Activated CD4-positive, alpha-beta T cell treated with anti-CD3 and anti-CD28 coated beads, Interleukin-2, amount 10 ng/mL, durations not matched to agents 24 days and 14 days (primary cell): ENCODE data around the gene FAM222A. TPM values are rescaled to one million over a fixed set of nuclear protein-coding genes. Genes with fewer than 3 reads are reported as not detected.

Source experiments
- DNase-seq: peaks from one replicate; pipeline ENCODE4 v3.0.0; 2022
- H3K27ac Mint-ChIP-seq: one replicate; pipeline ENCODE4 v1.8.0; 2022; ENCODE audit warnings: mild to moderate bottlenecking, mixed read lengths
- H3K27me3 Mint-ChIP-seq: one replicate; pipeline ENCODE4 v1.8.0; 2022; ENCODE audit warnings: mixed read lengths
- H3K36me3 Mint-ChIP-seq: one replicate; pipeline ENCODE4 v1.8.0; 2022; ENCODE audit warnings: low read depth, mild to moderate bottlenecking, mixed read lengths
- H3K4me1 Mint-ChIP-seq: one replicate; pipeline ENCODE4 v1.8.0; 2021; ENCODE audit warnings: mixed read lengths
- H3K4me3 Mint-ChIP-seq: one replicate; pipeline ENCODE4 v1.8.0; 2022; ENCODE audit warnings: mild to moderate bottlenecking, moderate library complexity, mixed read lengths
- H3K9me3 Mint-ChIP-seq: one replicate; pipeline ENCODE4 v1.8.0; 2021; ENCODE audit warnings: mixed read lengths
- intact Hi-C: fragments of 100-400 bp; cut with micrococcal nuclease; formaldehyde crosslinking; loops from one replicate; pipeline ENCODE4 v1.15.1; 2023
- total RNA-seq: library from RNA; stranded (reverse); gene quantifications from 2 replicates; pipeline ENCODE4 v1.2.3, GENCODE V29; 2022

The FAM222A gene
- total RNA-seq, 1 donor from 2014 or later, result 1.3 TPM

- intact Hi-C loops, result no loop called here
- Mint-ChIP-seq H3K36me3 (no peaks in the 10 kb centered on the region), H3K9me3 (no peaks in the 10 kb centered on the region), H3K27ac (no peak overlapping the region), H3K4me1 (no peaks in the 10 kb centered on the region), H3K27me3 (peaks cover 26% of the 10 kb centered on the region), H3K4me3 (no peak overlapping the region)
- DNase-seq, result no peak
These were observed 24.0 kb downstream of the FAM222A start for GRCh38 chr12:109737631-109738030.

DNA sequence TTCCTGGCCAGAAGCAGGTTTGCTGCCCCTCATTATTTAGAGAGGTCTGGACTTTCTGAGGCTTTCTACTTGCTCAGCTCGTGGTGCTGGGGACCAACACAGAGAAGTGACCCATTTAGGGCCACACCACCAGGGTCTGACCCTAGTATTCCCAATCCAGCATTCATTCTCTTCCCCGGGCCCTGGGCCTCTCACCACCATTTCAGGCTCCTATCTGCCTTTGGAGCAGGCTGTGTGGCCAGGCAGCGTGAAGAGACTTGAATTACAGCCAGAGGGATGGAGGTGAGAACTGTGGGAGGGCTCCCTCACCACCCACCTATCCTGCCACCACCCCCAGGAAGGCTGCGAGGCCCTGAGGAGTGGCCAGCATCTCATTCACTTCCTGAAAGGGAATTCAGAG lies 24.6 kb downstream of the FAM222A start:
- Mint-ChIP-seq H3K4me1 (no peaks in the 10 kb centered on the region), H3K27me3 (peaks cover 23% of the 10 kb centered on the region), H3K9me3 (no peaks in the 10 kb centered on the region), H3K36me3 (no peaks in the 10 kb centered on the region), H3K27ac (no peak overlapping the region), H3K4me3 (no peak overlapping the region)
- intact Hi-C loops, result no loop called here
- DNase-seq, result no peak

DNA sequence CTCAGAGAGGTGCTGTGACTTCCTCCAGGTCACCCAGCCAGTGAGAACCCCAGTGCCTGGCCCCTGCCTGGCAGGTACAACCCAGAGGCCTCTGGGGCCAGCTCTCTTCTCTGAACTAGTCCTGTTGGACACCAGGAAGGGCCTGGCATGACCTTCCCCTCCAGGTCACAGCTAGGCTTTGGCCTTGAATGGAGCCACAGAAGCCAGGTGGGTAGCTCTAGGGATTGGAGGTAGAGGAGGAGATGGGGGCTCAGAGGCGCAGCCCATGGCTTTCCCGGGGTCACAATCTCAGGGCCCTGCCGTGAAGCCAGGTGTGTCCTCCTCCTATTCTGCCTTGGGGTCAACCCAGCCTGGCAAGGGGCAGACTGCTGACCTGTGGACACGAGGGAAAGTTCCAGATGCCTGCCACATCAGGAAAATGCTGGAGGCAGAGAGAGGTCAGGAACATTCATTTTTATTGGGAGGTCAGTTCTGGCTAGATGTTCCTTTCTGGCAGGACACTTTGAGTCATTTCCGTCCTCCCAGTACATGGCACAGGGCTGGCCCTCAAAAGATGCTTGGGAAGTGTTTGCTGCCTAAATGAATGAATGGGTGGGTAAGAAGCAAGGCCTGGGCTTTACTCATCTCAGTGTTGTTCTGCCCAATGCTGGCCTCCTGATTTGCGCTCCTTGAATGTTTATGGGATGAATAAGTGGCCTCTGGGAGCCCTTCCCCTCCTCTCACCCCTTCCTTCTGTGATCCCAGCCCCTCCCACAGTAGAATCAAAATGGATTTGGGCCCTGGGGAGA lies 25.4 kb downstream of the FAM222A start:
- no peak for DNase-seq
- H3K4me1 Mint-ChIP-seq, result no peaks in the 10 kb centered on the region
- H3K4me3 Mint-ChIP-seq, result no peak overlapping the region
- no peaks in the 10 kb centered on the region for H3K9me3 Mint-ChIP-seq
- H3K27ac Mint-ChIP-seq, result no peak overlapping the region
- intact Hi-C loops, result no loop called here
- H3K27me3 Mint-ChIP-seq, result peaks cover 21% of the 10 kb centered on the region
- H3K36me3 Mint-ChIP-seq, result no peaks in the 10 kb centered on the region

GRCh38 chr12:109739747-109740693 lies 26.4 kb downstream of the FAM222A start:
- Mint-ChIP-seq H3K4me3 (no peak overlapping the region), H3K27ac (no peak overlapping the region), H3K27me3 (peaks cover 14% of the 10 kb centered on the region), H3K36me3 (no peaks in the 10 kb centered on the region), H3K9me3 (no peaks in the 10 kb centered on the region), H3K4me1 (no peaks in the 10 kb centered on the region)
- intact Hi-C loops, result no loop called here
- DNase-seq, result no peak

GRCh38 chr12:109740694-109741245 lies 27.1 kb downstream of the FAM222A start:
- peaks cover 12% of the 10 kb centered on the region for H3K27me3 Mint-ChIP-seq

GRCh38 chr12:109741286-109741969 lies 27.8 kb downstream of the FAM222A start:
- Mint-ChIP-seq H3K27ac (no peak overlapping the region), H3K9me3 (no peaks in the 10 kb centered on the region), H3K4me1 (no peaks in the 10 kb centered on the region), H3K27me3 (peaks cover 11% of the 10 kb centered on the region), H3K4me3 (no peak overlapping the region), H3K36me3 (no peaks in the 10 kb centered on the region)
- DNase-seq, result no peak
- intact Hi-C loops, result no loop called here

More at GRCh38 chr12:109740694-109741245, 27.1 kb downstream of the FAM222A start:
- no peak overlapping the region for H3K27ac Mint-ChIP-seq
- H3K9me3 Mint-ChIP-seq, result no peaks in the 10 kb centered on the region
- no peaks in the 10 kb centered on the region for H3K36me3 Mint-ChIP-seq
- H3K4me3 Mint-ChIP-seq, result no peak overlapping the region
- no peak for DNase-seq
- intact Hi-C loops, result no loop called here
- no peaks in the 10 kb centered on the region for H3K4me1 Mint-ChIP-seq

- H3K4me3 Mint-ChIP-seq, result no peak overlapping the region
- no peaks in the 10 kb centered on the region for H3K9me3 Mint-ChIP-seq
- no peaks in the 10 kb centered on the region for H3K36me3 Mint-ChIP-seq
- H3K27ac Mint-ChIP-seq, result no peak overlapping the region
- DNase-seq, result no peak
- intact Hi-C loops, result no loop called here
- H3K27me3 Mint-ChIP-seq, result peaks cover 8% of the 10 kb centered on the region
- H3K4me1 Mint-ChIP-seq, result no peaks in the 10 kb centered on the region
These were observed 28.5 kb downstream of the FAM222A start for GRCh38 chr12:109741970-109742703.

- DNase-seq, result no peak
- H3K27me3 Mint-ChIP-seq, result peaks cover 10% of the 10 kb centered on the region
- no peak overlapping the region for H3K4me3 Mint-ChIP-seq
- H3K9me3 Mint-ChIP-seq, result no peaks in the 10 kb centered on the region
- no peak overlapping the region for H3K27ac Mint-ChIP-seq
- intact Hi-C loops, result no loop called here
- H3K36me3 Mint-ChIP-seq, result no peaks in the 10 kb centered on the region
- no peaks in the 10 kb centered on the region for H3K4me1 Mint-ChIP-seq
These were observed 29.7 kb downstream of the FAM222A start for GRCh38 chr12:109743076-109743910.

- no peaks in the 10 kb centered on the region for H3K4me1 Mint-ChIP-seq
- no peak overlapping the region for H3K4me3 Mint-ChIP-seq
- no peaks in the 10 kb centered on the region for H3K36me3 Mint-ChIP-seq
- peaks cover 11% of the 10 kb centered on the region for H3K27me3 Mint-ChIP-seq
- H3K9me3 Mint-ChIP-seq, result no peaks in the 10 kb centered on the region
- DNase-seq, result no peak
- intact Hi-C loops, result no loop called here
- no peak overlapping the region for H3K27ac Mint-ChIP-seq
These were observed 30.4 kb downstream of the FAM222A start for GRCh38 chr12:109744026-109744425.

- intact Hi-C loops, result no loop called here
- Mint-ChIP-seq H3K4me1 (no peaks in the 10 kb centered on the region), H3K4me3 (no peak overlapping the region), H3K27ac (no peak overlapping the region), H3K9me3 (no peaks in the 10 kb centered on the region), H3K36me3 (no peaks in the 10 kb centered on the region), H3K27me3 (peaks cover 15% of the 10 kb centered on the region)
- no peak for DNase-seq
These were observed 31.6 kb downstream of the FAM222A start for GRCh38 chr12:109744986-109745942.

GRCh38 chr12:109752117-109753053 lies 38.8 kb downstream of the FAM222A start:
- peaks cover 4% of the 10 kb centered on the region for H3K9me3 Mint-ChIP-seq
- no peak overlapping the region for H3K27ac Mint-ChIP-seq
- intact Hi-C loops, result no loop called here

More at GRCh38 chr12:109752117-109753053, 38.8 kb downstream of the FAM222A start:
- no peaks in the 10 kb centered on the region for H3K36me3 Mint-ChIP-seq
- H3K4me1 Mint-ChIP-seq, result no peaks in the 10 kb centered on the region
- peaks cover 17% of the 10 kb centered on the region for H3K27me3 Mint-ChIP-seq
- H3K4me3 Mint-ChIP-seq, result no peak overlapping the region
- no peak for DNase-seq
